Nephron (organoid): ENCODE measurements around the gene CCDC182.

ENCODE experiments used
- H3K27ac Mint-ChIP-seq, 3 experiments: 2 replicates each; pipeline ENCODE4 v1.8.0; 2020; ENCODE audit warnings: mixed read lengths in 3 of 3, mild to moderate bottlenecking in 2 of 3, moderate library complexity in 1 of 3
- H3K27me3 Mint-ChIP-seq: 2 replicates; pipeline ENCODE4 v1.8.0; 2021; ENCODE audit warnings: low read depth, mild to moderate bottlenecking, moderate library complexity, mixed read lengths
- H3K36me3 Mint-ChIP-seq: 2 replicates; pipeline ENCODE4 v1.8.0; 2020; ENCODE audit warnings: low read depth, mixed read lengths
- H3K4me1 Mint-ChIP-seq: 2 replicates; pipeline ENCODE4 v1.8.0; 2020; ENCODE audit warnings: mixed read lengths
- H3K4me3 Mint-ChIP-seq, 3 experiments: 2 replicates each; pipeline ENCODE4 v1.8.0; 2020; ENCODE audit warnings: mild to moderate bottlenecking in 3 of 3, mixed read lengths in 3 of 3, moderate library complexity in 2 of 3
- H3K9me3 Mint-ChIP-seq: 2 replicates; pipeline ENCODE4 v1.8.0; 2020; ENCODE audit warnings: mixed read lengths
- CTCF ChIP-seq, 3 experiments: fragments of 200-600 bp; sonication (generic); IDR thresholded peaks; one replicate each; pipeline ENCODE4 v1.5.0; 2021; ENCODE audit warnings: antibody characterized with exemption in 3 of 3; ENCODE audit not compliant: unreplicated experiment in 3 of 3

Gene CCDC182

DNA sequence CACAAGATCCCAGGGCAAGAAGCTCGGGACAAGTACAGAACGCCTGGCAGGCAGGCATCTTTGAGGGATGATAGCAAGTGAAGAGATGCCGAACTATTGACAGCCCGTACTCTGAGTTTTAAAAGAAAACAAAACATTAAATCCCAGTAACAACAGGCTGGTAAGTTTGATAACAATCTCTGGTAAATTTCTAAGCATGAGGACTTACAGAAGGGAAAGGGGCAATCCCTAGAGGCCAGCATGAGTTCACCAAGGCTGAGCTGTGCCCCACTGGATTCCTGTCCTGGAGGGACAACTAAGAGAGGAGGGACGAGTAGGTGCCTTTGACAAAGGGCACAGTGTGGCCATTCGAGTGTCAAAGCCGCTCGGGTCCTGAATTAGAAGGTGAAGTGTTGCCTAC is 26.2 kb downstream of the CCDC182 start:
- TF ChIP-seq CTCF (IDR thresholded peaks at IDR 0.05; ENCODE audit: unreplicated experiment in 3 of 3), result no peak
- Mint-ChIP-seq H3K36me3 (no peaks in the 10 kb centered on the region), H3K4me3 (no peak overlapping the region)

DNA sequence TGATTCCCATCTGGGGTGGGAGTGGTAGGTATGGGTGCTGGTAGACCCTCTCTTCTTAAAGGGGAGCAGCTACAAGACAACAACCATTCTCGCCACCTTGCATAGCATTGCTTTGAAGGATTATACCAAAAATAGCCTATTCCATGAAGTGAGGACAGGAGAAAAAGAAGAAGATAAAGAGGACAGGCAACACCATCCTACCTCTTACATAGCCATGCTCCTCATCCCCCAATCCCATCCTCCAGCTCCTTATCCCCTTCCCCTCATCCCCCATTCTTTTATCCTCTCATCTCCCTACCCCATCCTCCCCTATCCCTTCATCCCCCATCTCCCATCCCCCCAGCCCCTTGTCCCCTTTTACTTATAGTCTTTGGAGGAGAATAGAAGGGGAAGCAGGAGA is 29.1 kb downstream of the CCDC182 start:
- Mint-ChIP-seq H3K27me3 (peaks cover 55% of the 10 kb centered on the region), H3K4me1 (peaks cover 23% of the 10 kb centered on the region), H3K27ac (no peak overlapping the region), H3K36me3 (no peaks in the 10 kb centered on the region), H3K4me3 (no peak overlapping the region), H3K9me3 (no peaks in the 10 kb centered on the region)
- TF ChIP-seq CTCF (IDR thresholded peaks at IDR 0.05; ENCODE audit: unreplicated experiment in 3 of 3), result no peak

More for the DNA sequence above, 26.2 kb downstream of the CCDC182 start:
- no peaks in the 10 kb centered on the region for H3K9me3 Mint-ChIP-seq
- H3K27ac Mint-ChIP-seq, result no peak overlapping the region
- H3K4me1 Mint-ChIP-seq, result peaks cover 36% of the 10 kb centered on the region
- peaks cover 68% of the 10 kb centered on the region for H3K27me3 Mint-ChIP-seq

- H3K27ac Mint-ChIP-seq, result no peak overlapping the region
- no peak for TF ChIP-seq CTCF (IDR thresholded peaks at IDR 0.05; ENCODE audit: unreplicated experiment in 3 of 3)
- H3K4me1 Mint-ChIP-seq, result peaks cover 23% of the 10 kb centered on the region
- no peaks in the 10 kb centered on the region for H3K9me3 Mint-ChIP-seq
- H3K36me3 Mint-ChIP-seq, result no peaks in the 10 kb centered on the region
- peak overlapping the region in 1 of 3 experiments; percentile 16 for H3K4me3 Mint-ChIP-seq
- H3K27me3 Mint-ChIP-seq, result peaks cover 48% of the 10 kb centered on the region
Observed at GRCh38 chr17:57714665-57715180, 30.4 kb downstream of the CCDC182 start.

GRCh38 chr17:57713140-57713539 is 32.0 kb downstream of the CCDC182 start:
- TF ChIP-seq CTCF (IDR thresholded peaks at IDR 0.05; ENCODE audit: unreplicated experiment in 3 of 3), result no peak
- H3K9me3 Mint-ChIP-seq, result no peaks in the 10 kb centered on the region
- H3K4me1 Mint-ChIP-seq, result peaks cover 35% of the 10 kb centered on the region
- H3K27me3 Mint-ChIP-seq, result peaks cover 48% of the 10 kb centered on the region
- H3K4me3 Mint-ChIP-seq, result no peak overlapping the region
- H3K27ac Mint-ChIP-seq, result peak overlapping the region; percentile 10 to 58 (median 40)
- no peaks in the 10 kb centered on the region for H3K36me3 Mint-ChIP-seq

DNA sequence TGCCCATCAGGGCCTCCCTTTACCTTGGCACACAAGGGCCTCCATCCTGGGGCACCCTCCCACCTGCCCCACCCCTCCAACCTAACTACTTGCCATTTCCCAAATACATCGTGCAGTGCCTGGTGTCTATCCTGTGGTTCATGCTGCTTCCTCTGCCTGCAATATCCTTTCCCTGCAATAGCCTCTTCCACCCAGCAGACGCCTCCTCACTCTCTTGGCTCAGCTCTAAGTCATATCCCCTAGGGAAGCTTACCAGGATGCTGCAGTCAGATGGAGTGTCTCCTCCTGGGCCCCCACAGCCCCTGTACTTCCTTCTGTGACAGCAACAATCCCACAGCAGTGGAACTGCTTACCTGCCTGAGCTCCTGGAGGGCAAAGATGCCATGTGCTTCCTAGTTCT is 36.7 kb downstream of the CCDC182 start:
- H3K27ac Mint-ChIP-seq, result peak overlapping the region; percentile 44 to 85 (median 66)
- H3K27me3 Mint-ChIP-seq, result peaks cover 27% of the 10 kb centered on the region
- H3K4me3 Mint-ChIP-seq, result peak overlapping the region; percentile 1 to 36 (median 6)
- TF ChIP-seq CTCF (IDR thresholded peaks at IDR 0.05; ENCODE audit: unreplicated experiment in 3 of 3), result no peak
- no peaks in the 10 kb centered on the region for H3K9me3 Mint-ChIP-seq
- H3K36me3 Mint-ChIP-seq, result peaks cover 4% of the 10 kb centered on the region
- H3K4me1 Mint-ChIP-seq, result peaks cover 45% of the 10 kb centered on the region

GRCh38 chr17:57707892-57708291 is 37.2 kb downstream of the CCDC182 start:
- Mint-ChIP-seq H3K4me3 (peak overlapping the region; percentile 6 to 38 (median 12)), H3K36me3 (peaks cover 4% of the 10 kb centered on the region), H3K27ac (peak overlapping the region; percentile 44 to 85 (median 66)), H3K9me3 (no peaks in the 10 kb centered on the region), H3K4me1 (peaks cover 40% of the 10 kb centered on the region), H3K27me3 (peaks cover 29% of the 10 kb centered on the region)
- no peak for TF ChIP-seq CTCF (IDR thresholded peaks at IDR 0.05; ENCODE audit: unreplicated experiment in 3 of 3)
